ENCODE data around the gene TRAF3IP1.

DNA sequence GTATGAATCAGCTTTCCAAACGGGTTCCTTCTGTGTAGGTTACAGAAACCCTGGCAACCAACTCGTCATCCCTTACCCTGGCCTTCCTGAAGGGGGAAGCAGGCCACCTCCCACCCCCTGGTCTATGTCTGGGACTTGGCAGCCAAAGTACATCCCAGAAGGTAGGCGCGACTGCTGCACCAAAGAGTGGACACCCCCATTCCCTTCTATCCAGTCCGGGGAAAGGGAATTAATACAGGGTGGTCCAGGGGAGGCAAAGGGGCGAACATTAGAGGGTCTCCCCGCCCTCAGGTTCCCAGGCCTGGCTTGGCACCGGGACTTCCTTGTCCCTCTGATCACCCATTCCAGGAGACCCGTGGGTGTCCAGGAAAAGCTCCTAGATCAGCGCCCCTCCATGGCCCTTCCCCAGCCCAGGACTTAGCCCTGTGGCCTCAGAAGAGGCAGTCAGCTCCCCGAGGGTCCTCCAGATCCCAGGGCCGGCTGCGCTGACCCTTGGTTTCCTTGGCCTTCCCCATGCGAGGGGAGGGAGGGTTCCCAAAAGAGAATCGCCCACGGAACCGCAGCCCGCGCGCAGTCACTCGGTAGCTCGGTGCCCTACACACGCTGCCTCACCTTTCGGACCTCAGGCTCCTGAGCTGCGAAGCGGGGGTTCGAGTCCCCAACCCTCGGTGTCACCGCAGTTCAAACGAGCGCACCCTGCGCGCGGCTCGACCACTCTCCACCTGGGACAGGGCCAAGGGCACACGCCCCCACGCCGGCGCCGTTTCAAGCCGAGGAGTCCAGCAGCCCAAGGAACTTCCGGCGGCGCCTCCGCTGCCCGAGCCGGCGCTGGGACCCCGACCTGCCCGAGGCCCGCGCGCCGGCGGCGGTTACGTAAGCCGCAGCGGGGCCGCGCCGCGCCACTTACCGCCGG lies 32.3 kb upstream of the TRAF3IP1 start, which contains the start of gene PER2:
- TF ChIP-seq CTCF (IDR thresholded peaks at IDR 0.05) (peak; percentile 23), EZH2 (IDR thresholded peaks at IDR 0.05) (no peak)
